Measurements from ENCODE around the gene RGS6. TPM values are rescaled to one million over a fixed set of nuclear protein-coding genes. Genes with fewer than 3 reads are reported as not detected.

The RGS6 gene
- total RNA-seq, 1 donor from 2014 or later, result 0.34 TPM

DNA sequence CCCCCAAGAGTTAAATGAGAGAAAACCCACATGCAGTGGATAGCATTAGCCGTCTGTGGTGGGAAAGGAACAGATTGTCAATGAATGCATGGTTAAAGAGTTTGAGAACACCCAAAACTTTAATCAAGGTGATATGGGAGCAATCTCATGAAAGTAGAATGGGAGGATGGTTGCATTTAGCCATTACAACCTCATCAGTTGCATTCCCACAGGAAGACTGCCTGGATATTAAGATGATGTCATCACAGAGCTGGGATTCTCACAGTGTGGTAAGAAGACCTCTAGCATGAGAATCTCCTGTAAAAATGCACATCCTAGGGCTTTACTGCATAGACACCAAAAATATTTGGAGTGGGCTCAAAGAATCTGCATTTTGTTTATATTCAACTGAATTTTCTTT lies 284.9 kb downstream of the RGS6 start:
- peaks cover 3% of the 10 kb centered on the region for H3K4me1 Mint-ChIP-seq (ENCODE audit: low read depth, unreplicated experiment)
- peak; percentile 2 for DNase-seq (ENCODE audit: low read depth)
- no peak overlapping the region for H2AFZ ChIP-seq (ENCODE audit: low read depth, low read length)
- no peaks in the 10 kb centered on the region for H3K4me1 ChIP-seq (ENCODE audit: insufficient read depth, low read length)
- H3K79me2 ChIP-seq (ENCODE audit: insufficient read depth, low read length), result no peaks in the 10 kb centered on the region
- TF ChIP-seq, protein P1, sequence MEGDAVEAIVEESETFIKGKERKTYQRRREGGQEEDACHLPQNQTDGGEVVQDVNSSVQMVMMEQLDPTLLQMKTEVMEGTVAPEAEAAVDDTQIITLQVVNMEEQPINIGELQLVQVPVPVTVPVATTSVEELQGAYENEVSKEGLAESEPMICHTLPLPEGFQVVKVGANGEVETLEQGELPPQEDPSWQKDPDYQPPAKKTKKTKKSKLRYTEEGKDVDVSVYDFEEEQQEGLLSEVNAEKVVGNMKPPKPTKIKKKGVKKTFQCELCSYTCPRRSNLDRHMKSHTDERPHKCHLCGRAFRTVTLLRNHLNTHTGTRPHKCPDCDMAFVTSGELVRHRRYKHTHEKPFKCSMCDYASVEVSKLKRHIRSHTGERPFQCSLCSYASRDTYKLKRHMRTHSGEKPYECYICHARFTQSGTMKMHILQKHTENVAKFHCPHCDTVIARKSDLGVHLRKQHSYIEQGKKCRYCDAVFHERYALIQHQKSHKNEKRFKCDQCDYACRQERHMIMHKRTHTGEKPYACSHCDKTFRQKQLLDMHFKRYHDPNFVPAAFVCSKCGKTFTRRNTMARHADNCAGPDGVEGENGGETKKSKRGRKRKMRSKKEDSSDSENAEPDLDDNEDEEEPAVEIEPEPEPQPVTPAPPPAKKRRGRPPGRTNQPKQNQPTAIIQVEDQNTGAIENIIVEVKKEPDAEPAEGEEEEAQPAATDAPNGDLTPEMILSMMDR (IDR thresholded peaks at IDR 0.05; ENCODE audit: insufficient read depth, low read depth, low read length), result no peak
- no peak for TF ChIP-seq EZH2 (IDR thresholded peaks at IDR 0.05; ENCODE audit: insufficient read depth, low read length)
- H3K27ac Mint-ChIP-seq (ENCODE audit: unreplicated experiment), result peak overlapping the region; percentile 75
- H3K9ac ChIP-seq (ENCODE audit: low read length), result no peak overlapping the region
- no peak overlapping the region for H3K4me3 Mint-ChIP-seq (ENCODE audit: unreplicated experiment)
- H3K4me2 ChIP-seq (ENCODE audit: low read length), result no peak overlapping the region
- H3K9me3 Mint-ChIP-seq (ENCODE audit: unreplicated experiment), result peaks cover 2% of the 10 kb centered on the region
- no peaks in the 10 kb centered on the region for H3K27me3 ChIP-seq (ENCODE audit: insufficient read depth, low read length)
- H3K36me3 ChIP-seq (ENCODE audit: insufficient read depth, low read length), result no peaks in the 10 kb centered on the region
- H3K4me3 ChIP-seq (ENCODE audit: insufficient read depth, low read depth, low read length), result no peak overlapping the region
- FAIRE-seq, result no peak
- no peaks in the 10 kb centered on the region for H3K36me3 Mint-ChIP-seq (ENCODE audit: low read depth, unreplicated experiment)
- H4K20me1 ChIP-seq (ENCODE audit: insufficient read depth, low read length), result no peaks in the 10 kb centered on the region
- no peak overlapping the region for H3K27ac ChIP-seq (ENCODE audit: low read depth, low read length)
- no peaks in the 10 kb centered on the region for H3K9me3 ChIP-seq (ENCODE audit: insufficient read depth, low read depth, low read length)
- H3K27me3 Mint-ChIP-seq (ENCODE audit: low read depth, unreplicated experiment), result no peaks in the 10 kb centered on the region

DNA sequence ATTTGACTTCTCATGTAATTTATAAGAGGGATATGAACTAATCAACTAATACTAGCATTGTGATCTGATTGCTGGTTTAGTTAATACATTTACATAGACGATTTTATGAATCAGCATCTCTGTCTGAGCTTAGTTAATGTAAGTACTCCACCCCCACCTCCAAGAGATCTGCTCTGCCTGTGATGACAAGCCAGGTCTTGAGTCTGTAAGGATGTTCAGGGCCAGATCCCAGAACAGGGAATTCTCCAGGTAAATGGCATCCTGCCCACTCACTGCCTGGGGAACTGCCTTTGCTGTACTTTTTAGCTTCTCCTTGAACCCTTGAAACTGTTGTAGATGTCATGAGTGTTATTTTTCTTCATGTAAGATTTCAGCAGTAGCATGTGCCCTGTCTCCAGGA lies 289.8 kb downstream of the RGS6 start:
- DNase-seq (ENCODE audit: low read depth) (no peak), FAIRE-seq (no peak)
- peaks cover 2% of the 10 kb centered on the region for H3K4me1 Mint-ChIP-seq (ENCODE audit: low read depth, unreplicated experiment)
- no peaks in the 10 kb centered on the region for H3K36me3 ChIP-seq (ENCODE audit: insufficient read depth, low read length)
- no peaks in the 10 kb centered on the region for H3K9me3 ChIP-seq (ENCODE audit: insufficient read depth, low read depth, low read length)
- H3K27ac Mint-ChIP-seq (ENCODE audit: unreplicated experiment), result no peak overlapping the region
- H4K20me1 ChIP-seq (ENCODE audit: insufficient read depth, low read length), result no peaks in the 10 kb centered on the region
- no peak overlapping the region for H3K27ac ChIP-seq (ENCODE audit: low read depth, low read length)
- no peak overlapping the region for H2AFZ ChIP-seq (ENCODE audit: low read depth, low read length)
- no peaks in the 10 kb centered on the region for H3K4me1 ChIP-seq (ENCODE audit: insufficient read depth, low read length)
- TF ChIP-seq EZH2 (IDR thresholded peaks at IDR 0.05; ENCODE audit: insufficient read depth, low read length), result no peak
- TF ChIP-seq, protein P1 (IDR thresholded peaks at IDR 0.05; ENCODE audit: insufficient read depth, low read depth, low read length), result no peak
- H3K79me2 ChIP-seq (ENCODE audit: insufficient read depth, low read length), result no peaks in the 10 kb centered on the region
- no peak overlapping the region for H3K4me3 Mint-ChIP-seq (ENCODE audit: unreplicated experiment)
- H3K27me3 ChIP-seq (ENCODE audit: insufficient read depth, low read length), result no peaks in the 10 kb centered on the region
- H3K9ac ChIP-seq (ENCODE audit: low read length), result no peak overlapping the region
- no peak overlapping the region for H3K4me2 ChIP-seq (ENCODE audit: low read length)
- H3K27me3 Mint-ChIP-seq (ENCODE audit: low read depth, unreplicated experiment), result no peaks in the 10 kb centered on the region
- H3K4me3 ChIP-seq (ENCODE audit: insufficient read depth, low read depth, low read length), result no peak overlapping the region
- no peaks in the 10 kb centered on the region for H3K36me3 Mint-ChIP-seq (ENCODE audit: low read depth, unreplicated experiment)
- H3K9me3 Mint-ChIP-seq (ENCODE audit: unreplicated experiment), result peaks cover 4% of the 10 kb centered on the region

DNA sequence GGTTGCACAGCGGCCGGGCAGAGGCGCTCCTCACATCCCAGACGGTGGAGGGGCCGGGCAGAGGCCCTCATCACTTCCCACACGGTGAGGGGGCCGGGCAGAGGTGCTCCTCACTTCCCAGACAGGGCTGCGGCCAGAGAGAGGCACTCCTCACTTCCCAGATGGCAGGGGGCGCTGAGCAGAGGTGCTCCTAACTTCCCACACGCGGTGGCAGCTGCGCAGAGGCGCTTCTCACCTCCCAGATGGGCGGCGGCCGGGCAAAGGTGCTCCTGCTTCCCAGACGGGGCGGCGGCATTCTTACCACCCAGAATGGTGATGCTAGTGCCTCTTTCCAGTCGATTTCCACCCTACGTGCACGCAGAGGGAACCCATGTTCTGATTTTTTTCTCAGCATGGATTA lies 304.4 kb downstream of the RGS6 start:
- Histone ChIP-seq H3K4me3 (ENCODE audit: insufficient read depth, low read depth, low read length) (no peak overlapping the region), H3K9me3 (ENCODE audit: insufficient read depth, low read depth, low read length) (no peaks in the 10 kb centered on the region), H3K79me2 (ENCODE audit: insufficient read depth, low read length) (no peaks in the 10 kb centered on the region), H2AFZ (ENCODE audit: low read depth, low read length) (no peak overlapping the region), H3K36me3 (ENCODE audit: insufficient read depth, low read length) (no peaks in the 10 kb centered on the region), H4K20me1 (ENCODE audit: insufficient read depth, low read length) (no peaks in the 10 kb centered on the region), H3K27me3 (ENCODE audit: insufficient read depth, low read length) (no peaks in the 10 kb centered on the region), H3K27ac (ENCODE audit: low read depth, low read length) (no peak overlapping the region), H3K9ac (ENCODE audit: low read length) (no peak overlapping the region), H3K4me1 (ENCODE audit: insufficient read depth, low read length) (no peaks in the 10 kb centered on the region), H3K4me2 (ENCODE audit: low read length) (no peak overlapping the region)
- Mint-ChIP-seq H3K27ac (ENCODE audit: unreplicated experiment) (no peak overlapping the region), H3K27me3 (ENCODE audit: low read depth, unreplicated experiment) (peaks cover 10% of the 10 kb centered on the region), H3K9me3 (ENCODE audit: unreplicated experiment) (peaks cover 2% of the 10 kb centered on the region), H3K4me1 (ENCODE audit: low read depth, unreplicated experiment) (peaks cover 9% of the 10 kb centered on the region), H3K36me3 (ENCODE audit: low read depth, unreplicated experiment) (peaks cover 4% of the 10 kb centered on the region), H3K4me3 (ENCODE audit: unreplicated experiment) (no peak overlapping the region)
- FAIRE-seq (no peak), DNase-seq (ENCODE audit: low read depth) (no peak)
- TF ChIP-seq, protein P1 (IDR thresholded peaks at IDR 0.05; ENCODE audit: insufficient read depth, low read depth, low read length), result no peak
- no peak for TF ChIP-seq EZH2 (IDR thresholded peaks at IDR 0.05; ENCODE audit: insufficient read depth, low read length)

Data from astrocyte (in vitro differentiated cells and primary cell).